GM12878 (cell line): ENCODE results near the gene BTBD1. TPM values are rescaled to one million over a fixed set of nuclear protein-coding genes. Genes with fewer than 3 reads are reported as not detected.
A peak's percentile ranks its signal among the peaks of the same experiment; 100 is the strongest.

ENCODE experiments used
- ATAC-seq: fragments of 200-7000 bp; cut with Tn5 transposase; 3 replicates; pipeline ENCODE4 v1.9.1; 2020; ENCODE audit warnings: mild to moderate bottlenecking, moderate library complexity
- BruUV-seq: library from RNA; stranded (reverse); fragments of 400-500 nt; replicated peaks from 2 replicates; lab custom pipeline; 2021; lab: Mats Ljungman, UMichigan
- CTCF ChIA-PET: fragments of 300-600 bp; sonication (Branson Sonifier 250); formaldehyde crosslinking; extraction: SDS; loops from one replicate; lab custom pipeline; 2021; ENCODE audit warnings: inconsistent platforms; lab: Yijun Ruan, JAX
- POLR2A ChIA-PET: fragments of 350-600 bp; formaldehyde crosslinking; extraction: SDS; loops from one replicate; lab custom pipeline; 2021; ENCODE audit warnings: inconsistent platforms; lab: Charles Lee
- RAD21 ChIA-PET: fragments of 300-600 bp; sonication (Branson Sonifier 250); formaldehyde crosslinking; loops from one replicate; lab custom pipeline; 2023; ENCODE audit warnings: antibody characterized with exemption; ENCODE audit not compliant: unreplicated experiment; lab: Charles Lee
- SMC1A ChIA-PET: fragments of 300-600 bp; sonication (Branson Sonifier 250); formaldehyde crosslinking; loops from one replicate; lab custom pipeline; 2023; ENCODE audit not compliant: unreplicated experiment, uncharacterized antibody; lab: Charles Lee
- DNase-seq: peaks from one replicate; pipeline ENCODE4 v3.0.0-alpha.2; 2011; ENCODE audit warnings: low read depth, low spot score
- FAIRE-seq: peaks from 3 replicates; lab custom pipeline; 2011; peaks lifted over from hg19 to GRCh38; lab: Jason Lieb, UNC
- H2AFZ ChIP-seq: 2 replicates; pipeline ENCODE4 v1.6.0; 2011; ENCODE audit warnings: low read depth, low read length, control low read depth; ENCODE audit not compliant: control insufficient read depth
- H3K27ac ChIP-seq: 2 replicates; pipeline ENCODE4 v1.5.1; 2011; ENCODE audit warnings: control low read depth; ENCODE audit not compliant: control insufficient read depth, insufficient read depth
- H3K27me3 ChIP-seq, 2 experiments: replicated peaks in 1 of 2; 2 replicates each; pipeline versions ENCODE4 v1.6.0 to v1.6.1; 2011; ENCODE audit warnings: low read length in 1 of 2; ENCODE audit not compliant: control insufficient read depth in 2 of 2, insufficient read depth in 2 of 2
- H3K36me3 ChIP-seq, 2 experiments: 2 replicates each; pipeline ENCODE4 v1.5.1; 2011; ENCODE audit warnings: low read length in 1 of 2; ENCODE audit not compliant: control insufficient read depth in 2 of 2, insufficient read depth in 2 of 2
- H3K4me1 ChIP-seq: 2 replicates; pipeline ENCODE4 v1.6.1; 2011; ENCODE audit warnings: mild to moderate bottlenecking, low read length, moderate library complexity, mixed read lengths; ENCODE audit not compliant: control insufficient read depth, insufficient read depth
- H3K4me2 ChIP-seq: 2 replicates; pipeline ENCODE4 v1.6.0; 2011; ENCODE audit warnings: control low read depth; ENCODE audit not compliant: control insufficient read depth, insufficient read depth
- H3K4me3 ChIP-seq: fragments of 200-600 bp; sonication (generic); 2 replicates; pipeline ENCODE4 v1.5.1; 2016
- H3K79me2 ChIP-seq: 2 replicates; pipeline ENCODE4 v1.6.0; 2011; ENCODE audit warnings: low read length; ENCODE audit not compliant: control insufficient read depth, insufficient read depth
- H3K9ac ChIP-seq: 2 replicates; pipeline ENCODE4 v1.8.0; 2011; ENCODE audit warnings: low read length, control low read depth, mixed read lengths; ENCODE audit not compliant: control insufficient read depth, insufficient read depth
- H3K9me3 ChIP-seq: replicated peaks from 3 replicates; pipeline ENCODE4 v1.5.1; 2011; ENCODE audit warnings: mild to moderate bottlenecking, low read length; ENCODE audit not compliant: control insufficient read depth, insufficient read depth
- H4K20me1 ChIP-seq: 2 replicates; pipeline ENCODE4 v1.6.0; 2011; ENCODE audit not compliant: control insufficient read depth, insufficient read depth
- CBX3 ChIP-seq: fragments of 200-600 bp; sonication (generic); IDR thresholded peaks from 2 replicates; pipeline ENCODE4 v1.6.1; 2016; ENCODE audit warnings: low read depth, borderline replicate concordance
- KLF5 ChIP-seq: fragments of 450-650 bp; IDR thresholded peaks from 2 replicates; pipeline ENCODE4 v1.6.1; 2014; ENCODE audit warnings: mild to moderate bottlenecking; ENCODE audit not compliant: partially characterized antibody
- NRF1 ChIP-seq: conservative IDR thresholded peaks from 2 replicates; pipeline ENCODE4 v1.6.1; 2011; ENCODE audit warnings: mild to moderate bottlenecking, low read depth, low read length, improper control_type of control experiment
- PRDM15 ChIP-seq: fragments of 450-650 bp; formaldehyde crosslinking; IDR thresholded peaks from 2 replicates; pipeline ENCODE4 v1.4.0; 2020; ENCODE audit warnings: mild to moderate bottlenecking, moderate library complexity
- RELB ChIP-seq: fragments of 450-650 bp; IDR thresholded peaks from 2 replicates; pipeline ENCODE4 v1.6.1; 2017; ENCODE audit warnings: low read depth, mild to moderate bottlenecking, moderate library complexity
- TBL1XR1 ChIP-seq: IDR thresholded peaks from 2 replicates; pipeline ENCODE4 v1.6.1; 2012; ENCODE audit warnings: low read depth, low read length, improper control_type of control experiment
- YY1 ChIP-seq: IDR thresholded peaks from 2 replicates; pipeline ENCODE4 v1.6.1; 2011; ENCODE audit warnings: low read depth, mild to moderate bottlenecking, low read length
- ZBTB33 ChIP-seq: fragments of 450-650 bp; IDR thresholded peaks from 2 replicates; pipeline ENCODE4 v1.6.1; 2017; ENCODE audit warnings: mild to moderate bottlenecking
- WGBS: methylation state at CpG from one replicate; pipeline ENCODE4 v1.1.6; 2016; ENCODE audit warnings: low lambda C conversion rate; ENCODE audit not compliant: insufficient replicate concordance, insufficient coverage; ENCODE audit errors: missing lambda C conversion rate; 5-methylcytosine and 5-hydroxymethylcytosine counted together
- in situ Hi-C: fragments of 300-500 bp; cut with MboI; formaldehyde crosslinking; loops from 9 replicates; pipeline ENCODE4 v1.14.3; 2018; ENCODE audit warnings: mixed read lengths
- intact Hi-C: fragments of 100-400 bp; cut with micrococcal nuclease; formaldehyde crosslinking; loops from one replicate; pipeline ENCODE4 v1.14.2; 2022; ENCODE audit not compliant: unreplicated experiment
- polyA plus RNA-seq, 11 experiments: library from polyadenylated mRNA; depleted of rRNA in 4 of 11; unstranded in 6 of 11; stranded (reverse) in 5 of 11; fragments of >200 nt; fragmentation: Nextera tagmentation in 4 of 11; fragmentation: Illumina TruSeq in 1 of 11; extraction: Ambion mirVana in 4 of 11; extraction: Trizol in 1 of 11; gene quantifications; 1 replicate in 1 of 11; 2 replicates in 10 of 11; pipeline versions ENCODE4 v1.2.1 to v1.2.3, GENCODE V29; 2011 to 2016; ENCODE audit warnings: inconsistent platforms in 2 of 11, missing spikeins in 2 of 11, low read depth in 1 of 11
- total RNA-seq, 4 experiments: library from RNA; depleted of rRNA in 3 of 4; stranded (reverse); fragments of >200 nt in 3 of 4; fragmentation: Illumina TruSeq in 1 of 4; extraction: Trizol in 1 of 4; gene quantifications; 2 replicates each; pipeline versions ENCODE4 v1.2.1 to v1.2.3, GENCODE V29; 2013 to 2021

The BTBD1 gene
- total and polyA plus RNA-seq, 10 of the 15 experiments (the other 5 are each of a cell fraction or from before 2014, with no cell fraction given): 17.5 to 90.4 (median 73.1) TPM

DNA sequence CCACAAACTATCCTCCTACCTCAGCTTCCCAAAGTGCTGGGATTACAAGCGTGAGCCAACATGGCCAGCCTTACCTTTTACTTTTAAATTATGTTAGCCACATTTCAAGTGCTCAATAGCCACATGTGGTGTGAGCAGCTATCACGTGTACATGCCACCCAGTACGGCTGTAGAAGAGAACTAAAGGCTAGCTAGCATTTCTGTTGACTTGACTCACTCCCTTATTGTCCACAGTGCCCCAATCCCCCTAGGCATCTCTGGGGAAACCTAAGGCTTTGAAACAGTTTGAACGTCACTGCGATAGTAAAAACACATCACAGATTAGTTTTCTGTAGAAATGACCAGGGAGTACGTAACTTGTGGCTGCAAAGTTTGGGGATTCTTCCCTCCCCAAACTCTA is 67.6 kb downstream of the BTBD1 start:
- Histone ChIP-seq H3K4me2 (no peak overlapping the region), H3K79me2 (no peaks in the 10 kb centered on the region), H3K27me3 (no peaks in the 10 kb centered on the region), H2AFZ (no peak overlapping the region), H3K27ac (no peak overlapping the region), H3K36me3 (no peaks in the 10 kb centered on the region), H3K9me3 (no peaks in the 10 kb centered on the region), H3K4me1 (no peaks in the 10 kb centered on the region; the same call in 1 of the 2 replicates), H3K4me3 (no peak overlapping the region), H4K20me1 (no peaks in the 10 kb centered on the region), H3K9ac (no peak overlapping the region)
- BruUV-seq: no TSS peak
- ChIA-PET SMC1A (interaction anchor here (0.8 to 1.8 kb wide), 16 partner anchors 10 to 469 kb away, joined by 3 to 16 read pairs (median 4); partner anchors contain the start of gene RPS17), RAD21 (interaction anchor here (0.7 to 1.7 kb wide), 8 partner anchors 10 to 468 kb away, joined by 3 to 9 read pairs (median 3); partner anchors contain the start of gene C15orf40), CTCF (interaction anchor here (0.6 to 4.2 kb wide), 18 partner anchors 11 to 559 kb away, joined by 3 to 43 read pairs (median 5); partner anchors contain the start of genes C15orf40, RAMAC and RPS17), POLR2A (interaction anchor here (0.8 kb wide), 1 partner anchor 469 kb away, joined by 3 read pairs; no protein-coding TSS in a partner anchor)
- FAIRE-seq (no peak), ATAC-seq (no peak), DNase-seq (no peak)
- WGBS: 88% methylated on average over 6 of the region's 6 CpGs
- intact Hi-C loops (no loop called here), in situ Hi-C loops (no loop called here)
- TF ChIP-seq TBL1XR1 (no peak), NRF1 (no peak), CBX3 (no peak), YY1 (no peak)

- H4K20me1 ChIP-seq: no peaks in the 10 kb centered on the region
- ATAC-seq (no peak), DNase-seq (no peak), FAIRE-seq (no peak)
- H3K36me3 ChIP-seq: no peaks in the 10 kb centered on the region; a peak in 1 of 4 replicates
- RAD21 ChIA-PET: interaction anchor here (1.0 to 1.5 kb wide), 3 partner anchors 10 to 146 kb away, joined by 3 to 4 read pairs (median 3); partner anchors contain the start of gene RAMAC
- H2AFZ ChIP-seq: no peak overlapping the region
- POLR2A ChIA-PET: interaction anchor here (0.6 to 1.4 kb wide), 3 partner anchors 10 to 465 kb away, joined by 3 to 6 read pairs (median 4); no protein-coding TSS in a partner anchor
- no peak overlapping the region for H3K4me2 ChIP-seq
- no peak overlapping the region for H3K9ac ChIP-seq
- TSS peak; percentile 50 for BruUV-seq
- H3K4me3 ChIP-seq: no peak overlapping the region
- H3K27me3 ChIP-seq: no peaks in the 10 kb centered on the region
- no peaks in the 10 kb centered on the region for H3K79me2 ChIP-seq
- CTCF ChIA-PET: interaction anchor here (1.0 to 1.9 kb wide), 6 partner anchors 9 to 465 kb away, joined by 3 to 9 read pairs (median 3); no protein-coding TSS in a partner anchor
- H3K27ac ChIP-seq: no peak overlapping the region
- H3K4me1 ChIP-seq: no peaks in the 10 kb centered on the region; the same call in 1 of the 2 replicates
- H3K9me3 ChIP-seq: no peaks in the 10 kb centered on the region
- in situ Hi-C loops: no loop called here
- 52% methylated on average over 3 of the region's 3 CpGs for WGBS
- SMC1A ChIA-PET: interaction anchor here (0.8 to 1.1 kb wide), 3 partner anchors 14 to 163 kb away, joined by 3 read pairs; no protein-coding TSS in a partner anchor
- intact Hi-C loops: no loop called here
- TF ChIP-seq KLF5 (no peak), PRDM15 (CRISPR knock-in tag) (no peak), ZBTB33 (no peak), RELB (no peak)
Measured at GRCh38 chr15:82995938-82996337, 71.1 kb downstream of the BTBD1 start.
